ENCODE data around the gene IGFBP3. TPM values are rescaled to one million over a fixed set of nuclear protein-coding genes. Genes with fewer than 3 reads are reported as not detected.

The IGFBP3 gene
- total RNA-seq, 2 donors from 2014 or later: 122 to 251 TPM

GRCh38 chr7:45874408-45875131 is 46.5 kb downstream of the IGFBP3 start:
- peak; percentile 7 for DNase-seq (ENCODE audit: low spot score)
- H3K9me3 ChIP-seq: peaks cover 0 to 17% of the 10 kb centered on the region in 2 donors
- TF ChIP-seq, protein P1, sequence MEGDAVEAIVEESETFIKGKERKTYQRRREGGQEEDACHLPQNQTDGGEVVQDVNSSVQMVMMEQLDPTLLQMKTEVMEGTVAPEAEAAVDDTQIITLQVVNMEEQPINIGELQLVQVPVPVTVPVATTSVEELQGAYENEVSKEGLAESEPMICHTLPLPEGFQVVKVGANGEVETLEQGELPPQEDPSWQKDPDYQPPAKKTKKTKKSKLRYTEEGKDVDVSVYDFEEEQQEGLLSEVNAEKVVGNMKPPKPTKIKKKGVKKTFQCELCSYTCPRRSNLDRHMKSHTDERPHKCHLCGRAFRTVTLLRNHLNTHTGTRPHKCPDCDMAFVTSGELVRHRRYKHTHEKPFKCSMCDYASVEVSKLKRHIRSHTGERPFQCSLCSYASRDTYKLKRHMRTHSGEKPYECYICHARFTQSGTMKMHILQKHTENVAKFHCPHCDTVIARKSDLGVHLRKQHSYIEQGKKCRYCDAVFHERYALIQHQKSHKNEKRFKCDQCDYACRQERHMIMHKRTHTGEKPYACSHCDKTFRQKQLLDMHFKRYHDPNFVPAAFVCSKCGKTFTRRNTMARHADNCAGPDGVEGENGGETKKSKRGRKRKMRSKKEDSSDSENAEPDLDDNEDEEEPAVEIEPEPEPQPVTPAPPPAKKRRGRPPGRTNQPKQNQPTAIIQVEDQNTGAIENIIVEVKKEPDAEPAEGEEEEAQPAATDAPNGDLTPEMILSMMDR (IDR thresholded peaks at IDR 0.05): no peak
- H3K4me3 ChIP-seq: no peak overlapping the region
- no peaks in the 10 kb centered on the region for H3K36me3 ChIP-seq
- no peak overlapping the region for H3K27ac ChIP-seq
- no peaks in the 10 kb centered on the region for H3K4me1 ChIP-seq
- H3K27me3 ChIP-seq: no peaks in the 10 kb centered on the region

GRCh38 chr7:45873355-45873754 is 47.7 kb downstream of the IGFBP3 start:
- DNase-seq (ENCODE audit: low spot score): peak; percentile 30
- no peaks in the 10 kb centered on the region for H3K27me3 ChIP-seq
- H3K4me1 ChIP-seq: no peaks in the 10 kb centered on the region
- TF ChIP-seq, protein P1 (IDR thresholded peaks at IDR 0.05): no peak
- H3K9me3 ChIP-seq: peaks cover 0 to 5% of the 10 kb centered on the region in 2 donors
- no peak overlapping the region for H3K27ac ChIP-seq
- H3K4me3 ChIP-seq: no peak overlapping the region
- no peaks in the 10 kb centered on the region for H3K36me3 ChIP-seq

DNA sequence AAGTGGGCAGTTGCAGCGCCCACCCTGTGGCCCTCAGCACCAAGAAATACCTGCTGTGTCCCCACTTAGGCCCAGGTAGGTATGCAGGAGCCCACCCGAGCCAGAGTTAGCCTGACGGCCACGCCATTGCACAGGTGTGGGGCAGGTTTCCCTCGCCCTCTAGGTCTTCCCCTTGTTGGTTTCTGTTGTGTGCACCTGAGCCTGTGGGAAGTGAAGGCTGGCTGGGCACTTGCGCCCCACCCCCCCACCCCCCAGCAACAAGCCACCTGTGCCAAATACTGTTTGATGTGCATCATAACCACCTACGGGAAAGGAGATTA is 48.1 kb downstream of the IGFBP3 start, which contains the start of gene CCDC201:
Gene CCDC201 (minus strand): TSS at position 48 of the 320 bp plus-strand sequence. CDS start 75 bp downstream, outside the sequence.
- H3K27me3 ChIP-seq: no peaks in the 10 kb centered on the region
- TF ChIP-seq, protein P1 (IDR thresholded peaks at IDR 0.05): no peak
- H3K9me3 ChIP-seq: peaks cover 0 to 5% of the 10 kb centered on the region in 2 donors
- H3K4me1 ChIP-seq: no peaks in the 10 kb centered on the region
- DNase-seq (ENCODE audit: low spot score): no peak
- no peak within 1 kb of the TSS for H3K4me3 ChIP-seq
- H3K27ac ChIP-seq: no peak within 1 kb of the TSS
- no peaks in the 10 kb centered on the region for H3K36me3 ChIP-seq

GRCh38 chr7:45872116-45873034 is 48.7 kb downstream of the IGFBP3 start:
- peak; percentile 38 for DNase-seq (ENCODE audit: low spot score)
- TF ChIP-seq, protein P1 (IDR thresholded peaks at IDR 0.05): peak in 1 of 2 donors; percentile 17
- no peak overlapping the region for H3K27ac ChIP-seq
- no peaks in the 10 kb centered on the region for H3K36me3 ChIP-seq
- no peaks in the 10 kb centered on the region for H3K27me3 ChIP-seq
- no peak overlapping the region for H3K4me3 ChIP-seq
- H3K9me3 ChIP-seq: peaks cover 0 to 7% of the 10 kb centered on the region in 2 donors
- no peaks in the 10 kb centered on the region for H3K4me1 ChIP-seq

GRCh38 chr7:45869426-45869825 is 51.6 kb downstream of the IGFBP3 start:
- no peak for DNase-seq (ENCODE audit: low spot score)
- Histone ChIP-seq H3K36me3 (no peaks in the 10 kb centered on the region), H3K4me3 (no peak overlapping the region)

More at GRCh38 chr7:45869426-45869825, 51.6 kb downstream of the IGFBP3 start:
- TF ChIP-seq, protein P1 (IDR thresholded peaks at IDR 0.05): no peak
- Histone ChIP-seq H3K9me3 (peaks cover 0 to 7% of the 10 kb centered on the region in 2 donors), H3K27me3 (no peaks in the 10 kb centered on the region), H3K27ac (no peak overlapping the region), H3K4me1 (no peaks in the 10 kb centered on the region)

All from right atrium auricular region (tissue), 2 donors.